Measurements from ENCODE around the gene SPON1. TPM values are rescaled to one million over a fixed set of nuclear protein-coding genes. Genes with fewer than 3 reads are reported as not detected.

The SPON1 gene
- total and polyA plus RNA-seq, 10 of the 15 experiments (the other 5 are each of a cell fraction or from before 2014, with no cell fraction given), result 0.13 to 1.1 (median 0.18) TPM; not detected in 5

DNA sequence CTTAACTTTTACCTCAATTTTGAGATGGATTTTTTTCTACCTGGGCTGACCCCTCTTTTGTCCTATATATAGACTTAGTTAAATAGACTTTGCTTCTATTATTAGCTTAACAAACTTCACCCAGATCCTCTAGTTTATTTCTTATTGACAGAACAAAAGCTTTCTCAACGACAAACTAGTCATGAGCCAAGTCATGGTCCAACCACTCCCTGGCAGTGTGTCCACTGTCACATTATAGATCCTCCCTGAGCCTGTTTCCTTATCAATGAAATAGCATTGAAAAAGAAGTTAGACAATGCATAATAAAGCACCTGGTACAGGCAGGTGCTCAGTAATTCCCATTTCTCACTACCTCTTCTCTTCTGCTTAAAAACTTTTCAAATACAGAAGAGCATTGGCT is 155.1 kb downstream of the SPON1 start:
- CTCF ChIA-PET, result no interaction called here
- no peaks in the 10 kb centered on the region for H3K4me1 ChIP-seq (ENCODE audit: control insufficient read depth, insufficient read depth, low read length)
- no peaks in the 10 kb centered on the region for H4K20me1 ChIP-seq (ENCODE audit: control insufficient read depth, insufficient read depth)
- POLR2A ChIA-PET, result no interaction called here
- H3K36me3 ChIP-seq (ENCODE audit: control insufficient read depth in 2 of 2, insufficient read depth in 2 of 2, low read length in 1 of 2), result no peaks in the 10 kb centered on the region
- TF ChIP-seq CREB1 (IDR thresholded peaks at IDR 0.05; ENCODE audit: low read depth) (no peak), TCF12 (IDR thresholded peaks at IDR 0.05; ENCODE audit: low read depth, low read length) (no peak), ZZZ3 (IDR thresholded peaks at IDR 0.05; ENCODE audit: control insufficient read depth, insufficient read length, low read depth) (no peak), KDM1A (IDR thresholded peaks at IDR 0.05; ENCODE audit: borderline replicate concordance) (no peak), IRF4 (IDR thresholded peaks at IDR 0.05; ENCODE audit: low read depth, low read length) (no peak), ATF7 (IDR thresholded peaks at IDR 0.05; ENCODE audit: low read depth) (no peak), NR2F1 (conservative IDR thresholded peaks at IDR 0.05) (no peak), ASH2L (IDR thresholded peaks at IDR 0.05; ENCODE audit: borderline replicate concordance, low read depth) (no peak), PML (IDR thresholded peaks at IDR 0.05; ENCODE audit: low read length) (no peak), TCF7 (IDR thresholded peaks at IDR 0.05; ENCODE audit: borderline replicate concordance) (no peak), HCFC1 (IDR thresholded peaks at IDR 0.05; ENCODE audit: low read length) (no peak)
- TF ChIP-seq, protein P1, sequence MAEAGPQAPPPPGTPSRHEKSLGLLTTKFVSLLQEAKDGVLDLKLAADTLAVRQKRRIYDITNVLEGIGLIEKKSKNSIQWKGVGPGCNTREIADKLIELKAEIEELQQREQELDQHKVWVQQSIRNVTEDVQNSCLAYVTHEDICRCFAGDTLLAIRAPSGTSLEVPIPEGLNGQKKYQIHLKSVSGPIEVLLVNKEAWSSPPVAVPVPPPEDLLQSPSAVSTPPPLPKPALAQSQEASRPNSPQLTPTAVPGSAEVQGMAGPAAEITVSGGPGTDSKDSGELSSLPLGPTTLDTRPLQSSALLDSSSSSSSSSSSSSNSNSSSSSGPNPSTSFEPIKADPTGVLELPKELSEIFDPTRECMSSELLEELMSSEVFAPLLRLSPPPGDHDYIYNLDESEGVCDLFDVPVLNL (IDR thresholded peaks at IDR 0.05; ENCODE audit: low read depth, low read length), result no peak
- no peaks in the 10 kb centered on the region for H3K27me3 ChIP-seq (replicated peaks in 1 of 2; ENCODE audit: control insufficient read depth in 2 of 2, insufficient read depth in 2 of 2, low read length in 1 of 2)
- SMC1A ChIA-PET (ENCODE audit: uncharacterized antibody, unreplicated experiment), result interaction anchor here (0.5 kb wide), 1 partner anchor 10 kb away, joined by 3 read pairs; no protein-coding TSS in a partner anchor
- H3K9ac ChIP-seq (ENCODE audit: control insufficient read depth, insufficient read depth, low read length), result no peak overlapping the region
- no peak overlapping the region for H3K27ac ChIP-seq (ENCODE audit: control insufficient read depth, insufficient read depth)
- RAD21 ChIA-PET (ENCODE audit: unreplicated experiment), result no interaction called here
- H3K9me3 ChIP-seq (replicated peaks; ENCODE audit: control insufficient read depth, insufficient read depth, low read length), result no peaks in the 10 kb centered on the region
- ATAC-seq, result no peak
- no peak overlapping the region for H2AFZ ChIP-seq (ENCODE audit: control insufficient read depth, low read depth, low read length)
- intact Hi-C loops (cut with micrococcal nuclease; ENCODE audit: unreplicated experiment), result no loop called here
- no TSS peak for BruUV-seq (replicated peaks)
- whole genome bisulfite sequencing (ENCODE audit: insufficient coverage, insufficient replicate concordance, low lambda C conversion rate, missing lambda C conversion rate), result 0% methylated on average over 1 of the region's 1 CpG
- no peak overlapping the region for H3K4me2 ChIP-seq (ENCODE audit: control insufficient read depth, insufficient read depth)
- DNase-seq (ENCODE audit: low read depth, low spot score), result no peak
- in situ Hi-C loops (cut with MboI), result no loop called here
- FAIRE-seq, result no peak
- H3K79me2 ChIP-seq (ENCODE audit: control insufficient read depth, insufficient read depth, low read length), result no peaks in the 10 kb centered on the region
- no peak overlapping the region for H3K4me3 ChIP-seq
